SK-N-SH (cell line): ENCODE measurements around the gene ARPC4. TPM values are rescaled to one million over a fixed set of nuclear protein-coding genes. Genes with fewer than 3 reads are reported as not detected.

ENCODE experiments used
- CTCF ChIA-PET: fragments of 300-600, 350-600 bp; formaldehyde crosslinking; extraction: SDS; loops from one replicate; lab custom pipeline; 2021; lab: Yijun Ruan, JAX
- POLR2A ChIA-PET: fragments of 350-600 bp; sonication (Branson Sonifier 250); formaldehyde crosslinking; extraction: SDS; loops from one replicate; lab custom pipeline; 2020; ENCODE audit warnings: antibody characterized with exemption, inconsistent platforms; lab: Yijun Ruan, JAX
- DNase-seq: peaks from one replicate; pipeline ENCODE4 v3.0.0; 2012
- H2AFZ ChIP-seq: fragments of 200-600 bp; sonication (generic); 2 replicates; pipeline ENCODE4 v1.8.1; 2016; ENCODE audit warnings: antibody characterized with exemption, mild to moderate bottlenecking, low read depth
- H3F3A ChIP-seq: fragments of 200-600 bp; sonication (generic); replicated peaks from 2 replicates; pipeline ENCODE3; 2016; ENCODE audit warnings: antibody characterized with exemption, mild to moderate bottlenecking; ENCODE audit not compliant: insufficient read depth
- H3K27ac ChIP-seq, 2 experiments: fragments of 200-500 bp in 1 of 2; fragments of 200-600 bp in 1 of 2; sonication (Bioruptor generic) in 1 of 2; sonication (generic), shearing (Covaris generic) in 1 of 2; 2 replicates each; pipeline versions ENCODE4 v1.5.1 to v1.6.1; 2014 to 2016; ENCODE audit warnings: low read depth in 2 of 2, inconsistent platforms in 1 of 2, low read length in 1 of 2, mild to moderate bottlenecking in 1 of 2, mixed read lengths in 1 of 2
- H3K27me3 ChIP-seq: fragments of 200-600 bp; sonication (generic), shearing (Covaris generic); 2 replicates; pipeline ENCODE4 v1.6.1; 2016; ENCODE audit warnings: mixed run types; ENCODE audit not compliant: insufficient read depth
- H3K36me3 ChIP-seq, 2 experiments: fragments of 200-500 bp in 1 of 2; fragments of 200-600 bp in 1 of 2; sonication (Bioruptor generic) in 1 of 2; sonication (generic) in 1 of 2; replicated peaks in 1 of 2; 2 replicates each; pipeline versions ENCODE3 to v1.5.1; 2014 to 2016; ENCODE audit warnings: low read length in 1 of 2, mild to moderate bottlenecking in 1 of 2; ENCODE audit not compliant: insufficient read depth in 2 of 2, control insufficient read depth in 1 of 2
- H3K4me1 ChIP-seq, 2 experiments: fragments of 200-500 bp in 1 of 2; fragments of 200-600 bp in 1 of 2; sonication (Bioruptor generic) in 1 of 2; sonication (generic), shearing (Covaris generic) in 1 of 2; 2 replicates each; pipeline versions ENCODE4 v1.5.1 to v1.6.1; 2014 to 2016; ENCODE audit warnings: low read depth in 1 of 2, low read length in 1 of 2, mixed run types in 1 of 2; ENCODE audit not compliant: insufficient read depth in 2 of 2, control insufficient read depth in 1 of 2
- H3K4me2 ChIP-seq: fragments of 200-600 bp; sonication (generic), shearing (Covaris generic); 2 replicates; pipeline ENCODE4 v1.6.1; 2017; ENCODE audit warnings: mixed run types
- H3K4me3 ChIP-seq, 2 experiments: fragments of 200-500 bp in 1 of 2; fragments of 200-600 bp in 1 of 2; sonication (Bioruptor generic) in 1 of 2; sonication (generic), shearing (Covaris generic) in 1 of 2; 2 replicates each; pipeline versions ENCODE4 v1.5.1 to v1.8.1; 2014 to 2016; ENCODE audit warnings: low read depth in 2 of 2, inconsistent platforms in 1 of 2, low read length in 1 of 2, mild to moderate bottlenecking in 1 of 2, mixed read lengths in 1 of 2, moderate library complexity in 1 of 2
- H3K79me2 ChIP-seq: fragments of 200-600 bp; sonication (generic); 2 replicates; pipeline ENCODE4 v1.8.1; 2017; ENCODE audit warnings: mild to moderate bottlenecking; ENCODE audit not compliant: insufficient read depth
- H3K9ac ChIP-seq: fragments of 200-600 bp; sonication (generic); 2 replicates; pipeline ENCODE4 v1.6.1; 2017; ENCODE audit warnings: mixed run types
- H3K9me2 ChIP-seq: fragments of 200-600 bp; sonication (generic); 2 replicates; pipeline ENCODE4 v1.6.1; 2017; ENCODE audit warnings: mixed run types
- H3K9me3 ChIP-seq: fragments of 200-600 bp; sonication (generic); 2 replicates; pipeline ENCODE4 v1.6.1; 2017; ENCODE audit warnings: mixed run types, mild to moderate bottlenecking, moderate library complexity
- H4K20me1 ChIP-seq: fragments of 200-600 bp; sonication (generic); 2 replicates; pipeline ENCODE4 v1.6.1; 2017; ENCODE audit warnings: mild to moderate bottlenecking, mixed run types; ENCODE audit not compliant: insufficient read depth
- CHD2 ChIP-seq: fragments of 150-350 bp; IDR thresholded peaks from 2 replicates; pipeline ENCODE4 v1.6.1; 2018; ENCODE audit warnings: low read length; ENCODE audit not compliant: partially characterized antibody
- ELF1 ChIP-seq: IDR thresholded peaks from 2 replicates; pipeline ENCODE4 v1.4.0; 2012
- EP300 ChIP-seq, 2 experiments: IDR thresholded peaks; 2 replicates each; pipeline versions ENCODE4 v1.4.0 to v1.6.1; 2012; ENCODE audit warnings: borderline replicate concordance in 1 of 2, low read depth in 1 of 2, low read length in 1 of 2
- EZH2phosphoT487 ChIP-seq: fragments of 200-600 bp; sonication (generic); IDR thresholded peaks from 2 replicates; pipeline ENCODE4 v1.6.1; 2017; ENCODE audit warnings: low read depth, mixed run types, mild to moderate bottlenecking, antibody characterized with exemption, moderate library complexity, borderline replicate concordance
- FOSL2 ChIP-seq: IDR thresholded peaks from 2 replicates; pipeline ENCODE4 v1.4.0; 2012; ENCODE audit warnings: low read depth, mild to moderate bottlenecking, moderate library complexity, borderline replicate concordance
- FOXJ3 ChIP-seq: sonication (generic); formaldehyde crosslinking; IDR thresholded peaks from 2 replicates; pipeline ENCODE4 v1.5.1; 2020; ENCODE audit warnings: mild to moderate bottlenecking, missing genetic modification reagents
- FOXM1 ChIP-seq: IDR thresholded peaks from 2 replicates; pipeline ENCODE4 v1.4.0; 2012; ENCODE audit warnings: low read depth, mild to moderate bottlenecking
- GABPA ChIP-seq: IDR thresholded peaks from 2 replicates; pipeline ENCODE4 v1.4.0; 2012; ENCODE audit warnings: low read depth, mild to moderate bottlenecking
- GATA2 ChIP-seq: sonication (generic); formaldehyde crosslinking; IDR thresholded peaks from 2 replicates; pipeline ENCODE4 v1.5.0; 2020; ENCODE audit warnings: mild to moderate bottlenecking, missing genetic modification reagents
- MEF2A ChIP-seq: IDR thresholded peaks from 2 replicates; pipeline ENCODE4 v1.4.0; 2012; ENCODE audit warnings: low read depth, borderline replicate concordance
- MXI1 ChIP-seq: IDR thresholded peaks from 2 replicates; pipeline ENCODE4 v1.6.1; 2012; ENCODE audit warnings: mild to moderate bottlenecking, low read depth, low read length, improper control_type of control experiment
- NFIC ChIP-seq: IDR thresholded peaks from 2 replicates; pipeline ENCODE4 v1.4.0; 2012; ENCODE audit warnings: borderline replicate concordance
- POLR2AphosphoS5 ChIP-seq: IDR thresholded peaks from 2 replicates; pipeline ENCODE4 v1.6.1; 2012; ENCODE audit warnings: low read depth, low read length
- RAD21 ChIP-seq: IDR thresholded peaks from 2 replicates; pipeline ENCODE4 v1.6.1; 2012; ENCODE audit warnings: mild to moderate bottlenecking, low read length
- RCOR1 ChIP-seq: fragments of 150-350 bp; IDR thresholded peaks from 2 replicates; pipeline ENCODE4 v1.6.1; 2017; ENCODE audit warnings: antibody characterized with exemption, low read length
- RFX5 ChIP-seq: IDR thresholded peaks from 2 replicates; pipeline ENCODE4 v1.6.1; 2012; ENCODE audit warnings: mild to moderate bottlenecking, improper control_type of control experiment, low read length
- RXRA ChIP-seq: IDR thresholded peaks from 2 replicates; pipeline ENCODE4 v1.4.0; 2012; ENCODE audit warnings: low read depth, mild to moderate bottlenecking, borderline replicate concordance
- SIN3A ChIP-seq: IDR thresholded peaks from 2 replicates; pipeline ENCODE4 v1.6.1; 2012; ENCODE audit warnings: low read depth, mild to moderate bottlenecking, low read length, moderate library complexity, borderline replicate concordance
- SMC3 ChIP-seq: IDR thresholded peaks from 2 replicates; pipeline ENCODE4 v1.6.1; 2012; ENCODE audit warnings: low read depth, low read length, improper control_type of control experiment
- TCF12 ChIP-seq: IDR thresholded peaks from 2 replicates; pipeline ENCODE4 v1.4.0; 2012
- TEAD4 ChIP-seq: IDR thresholded peaks from 2 replicates; pipeline ENCODE4 v1.4.0; 2012; ENCODE audit warnings: mild to moderate bottlenecking, borderline replicate concordance; ENCODE audit not compliant: insufficient read depth
- ZBTB33 ChIP-seq: IDR thresholded peaks from 2 replicates; pipeline ENCODE4 v1.4.0; 2012; ENCODE audit warnings: low read depth, borderline replicate concordance
- WGBS: methylation state at CpG from one replicate; pipeline ENCODE4 v1.1.6; 2017; ENCODE audit warnings: low lambda C conversion rate; 5-methylcytosine and 5-hydroxymethylcytosine counted together
- polyA plus RNA-seq, 3 experiments: library from polyadenylated mRNA; depleted of rRNA; stranded (reverse); fragments of >200 nt; gene quantifications; 2 replicates each; pipeline ENCODE4 v1.2.3, GENCODE V29; 2012
- TF ChIP-seq, protein P1 (sequence below): IDR thresholded peaks from 2 replicates; pipeline ENCODE4; 2012
- TF ChIP-seq, protein P2 (sequence below): IDR thresholded peaks from 2 replicates; pipeline ENCODE4 v1.4.0; 2012; ENCODE audit warnings: low read depth
- TF ChIP-seq, protein P3 (sequence below): fragments of 150-350 bp; IDR thresholded peaks from 2 replicates; pipeline ENCODE4 v1.6.1; 2017; ENCODE audit warnings: antibody characterized with exemption, low read length, low read depth, borderline replicate concordance
- TF ChIP-seq, protein P4 (sequence below): fragments of 200-600 bp; sonication (generic); IDR thresholded peaks from 2 replicates; pipeline ENCODE4 v1.6.1; 2017; ENCODE audit warnings: antibody characterized with exemption, mild to moderate bottlenecking, moderate library complexity

The ARPC4 gene
- polyA plus RNA-seq, 1 of the 3 experiments (the other 2 are of a cell fraction), result 233 TPM

GRCh38 chr3:9804996-9805395, 12.1 kb downstream of the ARPC4 start:
- no peak for DNase-seq
- POLR2A ChIA-PET, result interaction anchor here (1.6 kb wide), 1 partner anchor 12 kb away, joined by 9 read pairs; the partner anchor contains the start of genes ARPC4 and TADA3

DNA sequence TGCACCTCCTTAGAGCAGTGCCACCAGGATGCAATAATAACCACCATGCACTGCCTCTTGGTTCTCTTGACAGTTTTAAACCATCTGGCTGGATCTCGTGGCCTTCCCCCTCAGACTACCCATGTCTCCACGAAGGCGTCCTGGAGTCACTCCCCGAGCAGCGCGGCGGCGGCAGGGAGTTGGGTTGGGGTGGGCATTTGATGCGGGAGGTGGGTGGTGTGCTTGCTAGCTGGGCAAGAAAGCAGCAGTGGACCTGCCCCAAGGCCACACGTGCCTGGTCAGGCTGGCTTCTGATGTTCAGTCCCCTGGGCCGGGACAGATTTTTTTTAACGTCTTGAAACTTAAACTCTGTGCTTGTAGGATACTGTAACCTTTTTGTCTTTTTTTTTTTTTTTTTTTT, 13.3 kb downstream of the ARPC4 start:
- peaks cover 10% of the 10 kb centered on the region; the same call in 1 of the 2 replicates for H3K79me2 ChIP-seq
- H2AFZ ChIP-seq, result no peak overlapping the region
- no peak overlapping the region for H3K9ac ChIP-seq
- no peaks in the 10 kb centered on the region for H3K27me3 ChIP-seq
- POLR2A ChIA-PET, result interaction anchor here (0.8 to 1.6 kb wide), 2 partner anchors 13 kb away, joined by 3 to 9 read pairs; partner anchors contain the start of genes ARPC4 and TADA3
- H3K4me2 ChIP-seq, result no peak overlapping the region
- peaks cover 44 to 54% of the 10 kb centered on the region in 2 experiments for H3K36me3 ChIP-seq
- H3K4me1 ChIP-seq, result peaks cover 3 to 20% of the 10 kb centered on the region in 2 experiments; a peak in 1 of 4 replicates
- CTCF ChIA-PET, result no interaction called here
- H3F3A ChIP-seq, result peaks cover 42% of the 10 kb centered on the region
- no peaks in the 10 kb centered on the region for H4K20me1 ChIP-seq
- WGBS, result 96% methylated on average over 12 of the region's 12 CpGs
- no peak for DNase-seq
- H3K4me3 ChIP-seq, result no peak overlapping the region
- H3K9me2 ChIP-seq, result no peaks in the 10 kb centered on the region
- H3K27ac ChIP-seq, result no peak overlapping the region
- no peaks in the 10 kb centered on the region for H3K9me3 ChIP-seq
- TF ChIP-seq RFX5, result no peak
- TF ChIP-seq GABPA, result no peak
- no peak for TF ChIP-seq CHD2
- no peak for TF ChIP-seq FOXM1
- TF ChIP-seq, protein P1, sequence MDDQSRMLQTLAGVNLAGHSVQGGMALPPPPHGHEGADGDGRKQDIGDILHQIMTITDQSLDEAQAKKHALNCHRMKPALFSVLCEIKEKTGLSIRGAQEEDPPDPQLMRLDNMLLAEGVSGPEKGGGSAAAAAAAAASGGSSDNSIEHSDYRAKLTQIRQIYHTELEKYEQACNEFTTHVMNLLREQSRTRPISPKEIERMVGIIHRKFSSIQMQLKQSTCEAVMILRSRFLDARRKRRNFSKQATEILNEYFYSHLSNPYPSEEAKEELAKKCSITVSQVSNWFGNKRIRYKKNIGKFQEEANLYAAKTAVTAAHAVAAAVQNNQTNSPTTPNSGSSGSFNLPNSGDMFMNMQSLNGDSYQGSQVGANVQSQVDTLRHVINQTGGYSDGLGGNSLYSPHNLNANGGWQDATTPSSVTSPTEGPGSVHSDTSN, result no peak
- no peak for TF ChIP-seq NFIC
- TF ChIP-seq ELF1, result no peak
- TF ChIP-seq RXRA, result no peak
- TF ChIP-seq MXI1, result no peak
- TF ChIP-seq ZBTB33, result no peak
- TF ChIP-seq SMC3, result no peak
- no peak for TF ChIP-seq POLR2AphosphoS5
- no peak for TF ChIP-seq RAD21
- TF ChIP-seq, protein P2, sequence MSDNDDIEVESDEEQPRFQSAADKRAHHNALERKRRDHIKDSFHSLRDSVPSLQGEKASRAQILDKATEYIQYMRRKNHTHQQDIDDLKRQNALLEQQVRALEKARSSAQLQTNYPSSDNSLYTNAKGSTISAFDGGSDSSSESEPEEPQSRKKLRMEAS, result no peak

More at GRCh38 chr3:9804996-9805395, 12.1 kb downstream of the ARPC4 start:
- no peaks in the 10 kb centered on the region for H3K9me2 ChIP-seq
- TF ChIP-seq GATA2 (CRISPR knock-in tag) (no peak), TEAD4 (no peak), TCF12 (no peak), EZH2phosphoT487 (no peak), MEF2A (no peak), RCOR1 (no peak), FOXJ3 (no peak), SIN3A (no peak), NFIC (no peak), CHD2 (no peak), FOXM1 (no peak), SMC3 (no peak), EP300 (IDR thresholded peaks at IDR 0.05; ENCODE audit: borderline replicate concordance in 1 of 2, low read depth in 1 of 2, low read length in 1 of 2) (no peak), FOSL2 (no peak), RFX5 (no peak)
- TF ChIP-seq, protein P3, sequence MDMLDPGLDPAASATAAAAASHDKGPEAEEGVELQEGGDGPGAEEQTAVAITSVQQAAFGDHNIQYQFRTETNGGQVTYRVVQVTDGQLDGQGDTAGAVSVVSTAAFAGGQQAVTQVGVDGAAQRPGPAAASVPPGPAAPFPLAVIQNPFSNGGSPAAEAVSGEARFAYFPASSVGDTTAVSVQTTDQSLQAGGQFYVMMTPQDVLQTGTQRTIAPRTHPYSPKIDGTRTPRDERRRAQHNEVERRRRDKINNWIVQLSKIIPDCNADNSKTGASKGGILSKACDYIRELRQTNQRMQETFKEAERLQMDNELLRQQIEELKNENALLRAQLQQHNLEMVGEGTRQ, result no peak
- TF ChIP-seq, protein P4, sequence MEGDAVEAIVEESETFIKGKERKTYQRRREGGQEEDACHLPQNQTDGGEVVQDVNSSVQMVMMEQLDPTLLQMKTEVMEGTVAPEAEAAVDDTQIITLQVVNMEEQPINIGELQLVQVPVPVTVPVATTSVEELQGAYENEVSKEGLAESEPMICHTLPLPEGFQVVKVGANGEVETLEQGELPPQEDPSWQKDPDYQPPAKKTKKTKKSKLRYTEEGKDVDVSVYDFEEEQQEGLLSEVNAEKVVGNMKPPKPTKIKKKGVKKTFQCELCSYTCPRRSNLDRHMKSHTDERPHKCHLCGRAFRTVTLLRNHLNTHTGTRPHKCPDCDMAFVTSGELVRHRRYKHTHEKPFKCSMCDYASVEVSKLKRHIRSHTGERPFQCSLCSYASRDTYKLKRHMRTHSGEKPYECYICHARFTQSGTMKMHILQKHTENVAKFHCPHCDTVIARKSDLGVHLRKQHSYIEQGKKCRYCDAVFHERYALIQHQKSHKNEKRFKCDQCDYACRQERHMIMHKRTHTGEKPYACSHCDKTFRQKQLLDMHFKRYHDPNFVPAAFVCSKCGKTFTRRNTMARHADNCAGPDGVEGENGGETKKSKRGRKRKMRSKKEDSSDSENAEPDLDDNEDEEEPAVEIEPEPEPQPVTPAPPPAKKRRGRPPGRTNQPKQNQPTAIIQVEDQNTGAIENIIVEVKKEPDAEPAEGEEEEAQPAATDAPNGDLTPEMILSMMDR, result no peak
- H4K20me1 ChIP-seq, result no peaks in the 10 kb centered on the region
- peaks cover 0 to 10% of the 10 kb centered on the region in 2 experiments; a peak in 1 of 4 replicates for H3K4me1 ChIP-seq
- CTCF ChIA-PET, result interaction anchor here (0.6 kb wide), 1 partner anchor 16 kb away, joined by 3 read pairs; no protein-coding TSS in a partner anchor
- no peak overlapping the region for H3K9ac ChIP-seq
- no peaks in the 10 kb centered on the region for H3K27me3 ChIP-seq
- H3F3A ChIP-seq, result peaks cover 42% of the 10 kb centered on the region
- H3K9me3 ChIP-seq, result no peaks in the 10 kb centered on the region
- WGBS, result 90% methylated on average over 5 of the region's 5 CpGs
- H3K27ac ChIP-seq, result no peak overlapping the region
- H2AFZ ChIP-seq, result no peak overlapping the region
- no peak overlapping the region for H3K4me2 ChIP-seq
- peaks cover 11% of the 10 kb centered on the region; the same call in 1 of the 2 replicates for H3K79me2 ChIP-seq
- H3K4me3 ChIP-seq, result no peak overlapping the region
- peaks cover 54 to 60% of the 10 kb centered on the region in 2 experiments for H3K36me3 ChIP-seq
